Endothelial cell of umbilical vein (primary cell): ENCODE measurements around the gene FAM187B.

Source experiments
- CTCF ChIP-seq, 2 donors: IDR thresholded peaks; 1 replicate in 1 of 2; 2 replicates in 1 of 2; pipeline ENCODE4 v1.5.1; 2011; ENCODE audit warnings: low read length in 2 of 2, mild to moderate bottlenecking in 2 of 2, moderate library complexity in 2 of 2, control low read depth in 1 of 2, inconsistent platforms in 1 of 2, low read depth in 1 of 2; ENCODE audit not compliant: insufficient read depth in 1 of 2; ENCODE audit errors: extremely low read depth in 1 of 2
- EZH2 ChIP-seq: IDR thresholded peaks from 2 replicates; pipeline ENCODE4 v1.6.1; 2012; ENCODE audit warnings: borderline replicate concordance, low read depth, mild to moderate bottlenecking, moderate library complexity, low read length, inconsistent platforms; ENCODE audit not compliant: severe bottlenecking
- FOS ChIP-seq: IDR thresholded peaks from 2 replicates; pipeline ENCODE4 v1.6.1; 2011; ENCODE audit warnings: mild to moderate bottlenecking, low read length, moderate library complexity, borderline replicate concordance; ENCODE audit not compliant: insufficient read depth
- JUN ChIP-seq: IDR thresholded peaks from 2 replicates; pipeline ENCODE4 v1.6.1; 2011; ENCODE audit warnings: borderline replicate concordance, low read depth; ENCODE audit not compliant: insufficient read length, insufficient read depth
- MYC ChIP-seq: IDR thresholded peaks from one replicate; pipeline ENCODE4 v1.6.1; 2011; ENCODE audit warnings: mild to moderate bottlenecking, low read depth, low read length
- POLR2A ChIP-seq: IDR thresholded peaks from 2 replicates; pipeline ENCODE4 v1.6.1; 2012; ENCODE audit warnings: low read depth, mild to moderate bottlenecking, control low read depth, low read length
- POLR2AphosphoS5 ChIP-seq: IDR thresholded peaks from 2 replicates; pipeline ENCODE4 v1.6.1; 2012; ENCODE audit warnings: low read depth, mild to moderate bottlenecking, control low read depth, low read length, moderate library complexity; ENCODE audit not compliant: insufficient read depth
- TF ChIP-seq, protein P1 (sequence below): IDR thresholded peaks from 2 replicates; pipeline ENCODE4 v1.6.1; 2011; ENCODE audit not compliant: insufficient read depth, insufficient read length

DNA sequence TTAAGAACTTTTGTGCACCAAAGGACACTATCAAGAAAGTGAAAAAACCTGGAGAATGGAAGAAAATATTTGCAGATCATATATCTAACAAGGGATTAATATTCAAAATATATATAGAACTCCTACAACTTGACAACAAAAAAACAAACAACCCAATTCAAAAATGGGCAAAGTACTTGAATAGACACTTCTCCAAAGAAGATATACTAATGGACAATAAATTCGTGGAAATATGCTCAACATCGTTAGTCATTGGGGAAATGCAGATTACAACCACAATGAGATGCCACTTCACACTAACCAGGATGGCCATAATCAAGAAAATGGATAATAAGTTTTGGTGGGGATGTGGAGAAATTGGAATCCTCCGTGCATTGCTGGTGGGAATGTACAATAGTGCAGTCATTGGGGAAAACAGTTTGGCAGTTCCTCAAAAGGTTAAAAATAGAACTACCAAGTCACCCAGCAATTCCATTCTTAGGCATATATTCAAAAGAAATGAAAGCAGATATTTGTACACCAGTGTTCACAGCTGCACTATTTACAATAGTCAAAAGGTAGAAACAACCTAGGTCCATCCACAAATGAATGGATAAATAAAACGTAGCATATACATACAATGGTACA, 18.0 kb upstream of the FAM187B start:
- TF ChIP-seq CTCF (IDR thresholded peaks at IDR 0.05; ENCODE audit: extremely low read depth in 1 of 2, insufficient read depth in 1 of 2, low read depth in 1 of 2, low read length in 2 of 2), result no peak
- no peak for TF ChIP-seq MYC
- no peak for TF ChIP-seq EZH2
- no peak for TF ChIP-seq POLR2A
- no peak for TF ChIP-seq JUN
- TF ChIP-seq FOS, result no peak
- TF ChIP-seq POLR2AphosphoS5, result no peak
- TF ChIP-seq, protein P1, sequence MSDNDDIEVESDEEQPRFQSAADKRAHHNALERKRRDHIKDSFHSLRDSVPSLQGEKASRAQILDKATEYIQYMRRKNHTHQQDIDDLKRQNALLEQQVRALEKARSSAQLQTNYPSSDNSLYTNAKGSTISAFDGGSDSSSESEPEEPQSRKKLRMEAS, result no peak
